NCI-H82 treated with DMSO at 0.1 percent for 48 hours (cell line): ENCODE measurements around the gene AKAP13.

Experiments
- DNase-seq: peaks from one replicate; lab custom pipeline; 2025; ENCODE audit not compliant: unreplicated experiment; lab: John Stamatoyannopoulos, UW

The AKAP13 gene

GRCh38 chr15:85748176-85748575 lies 367.8 kb downstream of the AKAP13 start:
- no peak for DNase-seq

- no peak for DNase-seq
Observed at GRCh38 chr15:85748729-85749128, 368.3 kb downstream of the AKAP13 start.

- DNase-seq = no peak
Observed at GRCh38 chr15:85749261-85750151, 369.1 kb downstream of the AKAP13 start.

- DNase-seq = no peak
Observed at GRCh38 chr15:85750319-85751290, 370.2 kb downstream of the AKAP13 start.

GRCh38 chr15:85751291-85752123 lies 371.1 kb downstream of the AKAP13 start:
- DNase-seq = no peak

- no peak for DNase-seq
Observed at GRCh38 chr15:85752124-85752475, 371.7 kb downstream of the AKAP13 start.

DNA sequence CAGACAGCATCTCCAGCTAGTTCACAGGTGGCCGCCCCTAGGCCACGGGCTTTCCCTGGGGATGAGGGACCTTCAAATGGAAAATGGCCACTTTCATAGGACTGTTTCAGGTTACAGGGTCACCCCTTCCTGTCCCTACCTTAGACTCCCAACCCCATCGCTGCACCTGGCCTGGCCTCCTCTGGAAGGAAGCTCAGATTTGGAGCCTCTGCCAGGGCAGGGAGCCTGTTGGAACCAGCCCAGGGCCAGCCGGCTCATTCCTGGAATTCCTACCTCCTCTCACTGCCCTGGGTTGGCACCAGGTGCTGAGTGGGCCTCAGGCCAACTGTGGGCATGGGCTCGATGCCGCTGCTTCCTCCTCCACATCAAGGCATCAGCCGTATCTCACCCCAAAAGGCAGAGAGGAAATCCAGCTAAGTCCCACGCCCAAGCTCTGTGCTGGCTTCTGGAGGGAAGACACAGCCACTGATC lies 372.1 kb downstream of the AKAP13 start:
- no peak for DNase-seq

- no peak for DNase-seq
Observed at GRCh38 chr15:85753261-85753660, 372.9 kb downstream of the AKAP13 start.

GRCh38 chr15:85753791-85754452 lies 373.5 kb downstream of the AKAP13 start:
- no peak for DNase-seq

DNA sequence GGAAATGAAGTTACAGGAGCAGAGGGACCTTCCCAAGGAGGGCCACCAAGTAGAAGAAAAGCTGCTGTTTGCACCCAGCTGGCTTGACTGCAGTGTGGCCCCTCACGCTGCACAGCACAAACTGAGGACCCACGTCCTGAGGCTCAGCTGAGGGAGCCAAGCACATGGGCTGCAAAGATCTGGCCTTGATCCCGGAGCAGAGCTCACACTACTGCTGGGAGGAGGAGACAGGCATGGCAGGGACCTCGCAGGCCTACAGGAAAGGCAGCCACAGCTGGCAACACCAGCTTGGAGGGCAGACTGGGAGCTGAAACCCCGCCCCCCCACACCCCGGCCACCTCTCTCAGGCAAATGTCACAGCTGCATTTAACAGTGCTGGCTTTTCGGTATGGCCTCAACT lies 374.6 kb downstream of the AKAP13 start:
- no peak for DNase-seq

DNA sequence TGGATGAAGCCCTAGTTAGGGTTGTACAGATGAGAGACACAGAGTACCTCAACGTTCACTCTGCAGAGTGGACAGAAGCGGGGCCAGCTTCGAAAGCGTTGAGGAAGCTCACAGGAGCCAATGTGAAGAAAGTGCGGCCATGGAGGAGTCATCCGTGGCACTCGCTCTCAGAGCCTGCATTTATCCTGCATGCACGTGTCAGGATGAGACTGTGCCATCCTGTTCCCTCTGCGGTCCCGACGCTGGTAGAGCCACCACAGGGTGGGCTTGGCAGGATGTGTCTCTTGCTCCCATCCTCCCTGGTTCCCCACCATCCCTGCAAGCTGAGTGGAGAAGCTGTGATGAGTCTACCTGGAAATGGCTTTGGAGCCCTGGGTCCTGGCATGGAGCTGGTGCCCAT lies 375.1 kb downstream of the AKAP13 start:
- DNase-seq = no peak

- no peak for DNase-seq
Observed at GRCh38 chr15:85755942-85756341, 375.5 kb downstream of the AKAP13 start.

- no peak for DNase-seq
Observed at GRCh38 chr15:85756411-85757072, 376.1 kb downstream of the AKAP13 start.

- no peak for DNase-seq
Observed at GRCh38 chr15:85757073-85757938, 376.9 kb downstream of the AKAP13 start.

DNA sequence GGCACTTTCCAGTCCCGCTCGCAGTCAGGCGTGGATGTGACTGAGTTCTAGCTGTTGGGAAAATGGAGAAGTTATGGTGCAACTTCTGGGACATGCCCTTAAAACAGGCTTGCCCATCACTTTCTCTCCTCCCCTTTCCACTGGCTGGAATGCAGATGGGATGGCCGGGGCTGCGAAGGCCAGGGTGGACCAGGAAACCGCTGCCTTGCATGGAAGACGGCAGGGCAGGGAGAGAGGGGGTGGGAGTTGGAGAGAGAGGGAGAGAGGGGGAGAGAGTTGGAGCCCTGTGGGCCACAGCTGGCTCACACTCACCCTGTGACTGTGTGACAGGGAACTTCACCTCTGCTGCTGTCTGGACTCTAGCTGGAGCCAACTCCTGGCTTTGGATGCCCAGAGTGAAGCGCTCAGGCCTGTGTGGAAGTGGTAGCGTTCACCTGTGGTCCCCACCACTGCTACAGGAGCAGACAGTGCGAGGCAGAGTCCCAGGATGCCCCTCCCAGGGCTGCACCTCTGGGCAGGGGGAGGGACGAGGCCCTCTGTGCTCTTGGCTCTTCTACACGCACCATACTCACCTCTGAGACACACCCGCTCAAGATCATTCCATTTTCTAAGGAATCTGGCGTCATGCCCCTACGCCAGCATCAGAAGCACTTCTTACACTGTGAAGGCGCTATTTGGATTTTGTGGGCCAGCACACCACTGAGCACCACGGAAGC lies 377.7 kb downstream of the AKAP13 start:
- no peak for DNase-seq

DNA sequence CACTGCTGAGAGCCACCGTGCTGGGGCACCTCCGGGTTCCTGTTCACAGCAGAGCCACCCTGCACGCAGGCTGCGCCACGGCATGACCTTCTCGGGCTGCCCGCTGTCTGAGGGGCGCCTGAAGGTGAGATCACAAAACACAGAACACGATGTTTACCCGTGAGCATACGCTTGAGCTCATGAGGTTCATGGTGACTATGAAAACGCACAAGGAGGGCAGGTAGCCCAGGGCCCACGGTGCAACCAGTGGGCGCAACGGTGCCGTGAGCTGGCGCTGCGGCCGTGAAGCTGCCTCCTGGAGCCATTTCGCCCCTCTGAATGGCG lies 378.2 kb downstream of the AKAP13 start:
- DNase-seq = no peak

GRCh38 chr15:85759376-85759775 lies 379.0 kb downstream of the AKAP13 start:
- DNase-seq = no peak

DNA sequence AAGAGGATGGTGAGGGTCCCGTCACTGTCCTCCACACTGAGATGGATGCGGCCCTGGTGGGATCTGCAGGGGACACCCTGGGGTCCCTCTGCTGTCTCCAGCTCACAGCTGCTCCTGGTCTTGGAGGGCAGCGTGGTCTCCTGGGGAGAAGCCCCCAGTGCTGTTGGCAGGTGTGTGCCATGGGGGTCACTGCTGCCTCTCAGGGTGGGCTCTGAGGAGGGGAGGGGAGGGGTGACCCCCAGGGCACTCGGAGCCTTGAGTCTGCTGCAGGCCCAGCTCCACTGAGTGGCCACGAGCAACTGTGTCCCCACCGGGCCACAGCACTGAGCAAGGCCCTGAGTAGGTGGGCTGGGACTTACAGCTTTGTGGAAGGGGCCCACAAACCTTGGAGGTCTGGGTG lies 379.6 kb downstream of the AKAP13 start:
- no peak for DNase-seq
